GM18517 (cell line): ENCODE measurements around the gene PHACTR4.
"Not testable (repeated sequence)": the region's sequence is repeated elsewhere in the genome, so short reads cannot be mapped to it uniquely, and the experiment has no call there.

Experiments
- ATAC-seq: cut with Tn5 transposase; IDR thresholded peaks from one replicate; pipeline ENCODE4 v1.9.1; 2021; ENCODE audit warnings: mild to moderate bottlenecking, moderate library complexity; ENCODE audit not compliant: unreplicated experiment

Gene PHACTR4

DNA sequence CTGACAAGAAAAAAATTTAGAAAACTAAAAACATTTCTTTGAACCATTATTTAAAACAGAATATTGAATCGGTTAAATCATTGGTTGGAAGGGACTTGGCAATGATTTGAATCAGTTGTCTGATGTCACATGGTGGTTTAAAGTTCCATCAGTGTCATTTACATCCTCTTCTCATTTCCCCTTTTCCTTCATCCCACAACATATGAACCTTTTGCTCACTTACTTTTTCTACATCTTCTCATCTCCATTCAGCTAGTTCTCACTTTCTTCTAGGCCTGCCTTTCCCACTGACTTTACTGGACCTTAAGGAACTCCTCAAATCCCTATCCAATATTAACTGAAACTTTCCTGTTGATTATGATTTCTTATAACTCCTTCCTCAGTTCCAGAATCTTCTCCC lies 58.5 kb downstream of the PHACTR4 start:
- no peak for ATAC-seq

DNA sequence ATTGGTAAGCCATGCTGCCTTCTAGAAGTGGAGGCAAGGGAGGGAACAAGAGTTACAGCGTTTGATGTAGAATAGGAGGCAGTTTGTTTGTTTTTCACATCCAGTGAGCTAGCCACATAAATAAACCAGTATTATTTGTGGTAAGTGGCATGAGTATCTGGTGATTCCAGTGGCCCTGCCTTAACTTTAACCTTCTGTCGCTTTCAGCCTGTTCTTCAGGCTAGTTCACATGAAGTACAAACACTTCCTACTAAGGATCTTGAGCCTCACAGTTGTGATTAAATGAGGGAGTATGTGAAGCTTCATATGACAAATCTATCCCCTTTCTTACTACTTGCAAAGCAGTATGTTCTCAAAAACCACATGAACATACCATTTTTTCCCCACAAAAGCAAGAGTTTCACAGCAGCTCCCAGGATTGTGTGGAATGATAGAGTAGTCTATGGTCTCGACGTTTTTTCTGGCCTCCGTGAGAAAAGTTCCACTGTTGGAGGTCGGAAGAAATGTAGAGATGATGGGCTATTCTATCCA lies 59.5 kb downstream of the PHACTR4 start:
- ATAC-seq: no peak

GRCh38 chr1:28436211-28436769 lies 66.8 kb downstream of the PHACTR4 start:
- ATAC-seq: no peak

DNA sequence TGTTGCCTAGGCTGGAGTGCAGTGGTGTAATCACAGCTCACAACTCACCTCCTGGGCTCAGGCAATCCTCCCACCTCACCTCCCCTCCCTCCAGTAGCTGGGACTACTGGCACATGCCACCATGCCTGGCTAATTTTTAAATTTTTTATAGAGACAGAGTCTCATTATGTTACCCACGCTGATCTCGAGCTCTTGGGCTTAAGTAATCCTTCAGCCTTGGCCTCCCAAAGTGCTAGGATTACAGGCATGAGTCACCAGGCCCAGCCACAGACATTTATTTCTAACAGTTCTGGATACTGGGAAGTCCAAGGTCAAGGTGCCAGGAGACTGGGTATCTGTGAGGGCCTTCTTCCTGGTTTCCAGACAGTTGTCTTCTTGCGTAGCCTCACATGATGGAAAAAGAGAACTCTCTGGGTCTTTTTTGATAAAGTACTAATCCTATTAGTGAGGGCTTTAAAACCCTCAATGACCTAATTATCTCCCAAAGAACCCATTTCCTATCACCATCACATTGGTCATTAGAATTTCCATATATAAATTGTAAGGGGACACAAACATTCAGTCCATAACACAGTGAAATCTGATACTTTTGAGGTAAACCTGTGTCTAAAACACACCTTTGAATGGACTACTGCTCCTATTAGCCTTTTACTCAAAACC lies 67.9 kb downstream of the PHACTR4 start:
- no peak for ATAC-seq

- ATAC-seq: no peak
Observed at GRCh38 chr1:28437924-28438699, 68.6 kb downstream of the PHACTR4 start.

DNA sequence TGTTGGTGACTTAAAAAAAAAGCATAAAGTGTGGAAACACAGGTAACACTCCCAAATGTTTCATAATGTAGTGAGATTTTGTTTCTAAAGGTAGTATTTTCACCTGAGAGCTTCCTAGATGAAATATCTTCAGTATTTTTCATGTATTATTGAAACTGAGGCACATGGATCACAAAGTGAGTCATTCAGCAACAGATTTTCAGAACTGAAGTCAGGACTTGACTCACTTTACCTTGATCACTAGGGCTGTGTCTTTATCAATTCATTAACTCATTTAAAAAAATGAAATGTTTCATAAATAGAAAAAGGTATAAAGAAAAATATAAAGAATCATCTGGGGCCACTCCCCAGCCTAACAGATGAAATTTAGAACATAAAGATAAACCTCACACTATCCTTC lies 69.8 kb downstream of the PHACTR4 start:
- ATAC-seq: no peak

- ATAC-seq: no peak
Observed at GRCh38 chr1:28441674-28442073, 72.1 kb downstream of the PHACTR4 start.

DNA sequence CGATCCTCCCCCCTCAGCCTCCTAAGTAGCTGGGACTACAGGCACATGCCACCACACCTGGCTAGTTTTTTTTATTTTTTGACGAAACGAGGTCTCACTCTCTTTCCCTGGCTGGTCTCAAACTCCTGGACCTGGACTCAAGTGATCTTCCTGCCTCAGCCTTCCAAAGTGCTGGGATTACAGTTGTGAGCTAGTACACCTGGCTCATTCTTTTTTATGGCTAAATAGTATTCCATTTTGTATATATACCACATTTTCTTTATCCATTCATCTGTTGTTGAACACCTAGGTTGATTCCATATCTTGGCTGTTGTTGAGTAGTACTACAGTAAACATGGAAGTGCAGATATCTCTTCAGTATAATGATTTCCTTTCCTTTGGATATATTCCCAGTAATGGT lies 74.0 kb downstream of the PHACTR4 start:
- ATAC-seq: no peak

GRCh38 chr1:28447679-28448078 lies 78.1 kb downstream of the PHACTR4 start:
- no peak for ATAC-seq

GRCh38 chr1:28448094-28448611 lies 78.6 kb downstream of the PHACTR4 start:
- ATAC-seq: not testable (repeated sequence)

GRCh38 chr1:28449904-28450303 lies 80.4 kb downstream of the PHACTR4 start:
- no peak for ATAC-seq

DNA sequence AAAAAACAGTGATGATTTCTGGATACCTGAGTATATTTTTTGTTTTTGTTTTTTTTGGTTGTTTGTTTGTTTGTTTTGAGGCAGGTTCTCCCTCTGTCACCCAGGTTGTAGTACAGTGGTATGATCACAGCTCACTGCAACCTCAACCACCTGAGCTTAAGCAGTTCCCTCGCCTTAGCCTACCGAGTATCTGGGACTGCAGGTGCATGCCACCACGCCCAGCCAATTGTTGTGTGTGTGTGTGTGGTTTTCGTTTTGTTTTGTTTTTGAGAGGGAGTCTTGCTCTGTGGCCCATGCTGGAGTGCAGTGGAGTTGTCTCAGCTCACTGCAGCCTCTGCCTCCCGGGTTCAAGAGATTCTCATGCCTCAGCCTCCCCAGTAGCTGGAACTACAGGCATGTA lies 81.0 kb downstream of the PHACTR4 start:
- no peak for ATAC-seq

DNA sequence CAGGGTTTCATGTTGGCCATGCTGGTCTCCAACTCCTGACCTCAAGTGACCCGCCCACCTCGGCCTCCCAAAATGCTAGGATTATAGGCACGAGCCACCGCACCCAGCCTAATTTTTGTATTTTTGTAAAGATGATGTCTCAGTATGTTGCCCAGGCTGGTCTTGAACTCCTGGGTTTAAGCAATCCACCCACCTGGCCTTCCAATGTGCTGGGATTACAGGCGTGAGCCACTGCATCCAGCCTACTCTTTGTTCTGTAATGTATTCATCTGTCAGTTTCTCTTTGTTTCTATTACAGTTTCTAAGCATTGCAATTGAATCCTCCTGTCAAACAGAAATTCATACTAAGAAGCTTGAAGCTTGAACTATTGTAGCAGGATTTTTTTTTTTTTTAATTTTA lies 81.5 kb downstream of the PHACTR4 start:
- ATAC-seq: no peak

DNA sequence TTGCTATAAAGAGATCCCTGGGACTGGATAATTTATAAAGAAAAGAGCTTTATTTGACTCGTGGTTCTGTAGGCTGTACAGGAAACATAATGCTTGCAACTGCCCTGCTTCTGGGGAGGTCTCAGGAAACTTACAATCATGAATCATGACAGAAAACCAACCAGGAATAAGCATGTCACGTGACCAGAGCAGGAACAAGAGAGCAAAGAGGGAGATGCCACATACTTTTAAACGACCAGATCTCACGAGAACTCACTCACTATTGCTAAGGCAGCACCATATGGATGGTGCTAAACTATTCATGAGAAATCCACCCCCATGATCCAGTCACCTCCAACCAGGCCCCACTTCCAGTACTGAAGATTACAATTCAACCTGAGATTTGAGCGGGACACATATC lies 86.5 kb downstream of the PHACTR4 start:
- ATAC-seq: no peak

DNA sequence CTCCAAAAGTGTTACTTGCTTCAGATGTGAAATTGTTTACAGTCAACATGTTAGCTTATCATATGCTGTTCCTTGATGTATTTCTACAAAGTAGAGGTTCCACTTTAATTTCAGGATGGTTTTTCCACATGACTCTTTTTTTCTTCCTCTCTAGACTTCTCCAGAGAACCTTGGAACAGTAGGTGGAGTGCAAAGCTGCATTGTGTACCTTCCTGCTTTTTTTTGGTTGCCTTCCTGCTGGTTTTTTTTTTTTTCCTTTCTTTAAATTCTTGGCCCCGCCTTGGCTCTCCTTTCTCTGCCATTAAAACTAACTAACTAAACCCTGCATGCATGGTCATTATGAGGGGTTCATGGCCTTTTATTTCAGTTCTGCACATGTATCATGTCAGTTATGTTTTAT lies 88.1 kb downstream of the PHACTR4 start:
- ATAC-seq: no peak

GRCh38 chr1:28458237-28459228 lies 89.0 kb downstream of the PHACTR4 start:
- no peak for ATAC-seq

DNA sequence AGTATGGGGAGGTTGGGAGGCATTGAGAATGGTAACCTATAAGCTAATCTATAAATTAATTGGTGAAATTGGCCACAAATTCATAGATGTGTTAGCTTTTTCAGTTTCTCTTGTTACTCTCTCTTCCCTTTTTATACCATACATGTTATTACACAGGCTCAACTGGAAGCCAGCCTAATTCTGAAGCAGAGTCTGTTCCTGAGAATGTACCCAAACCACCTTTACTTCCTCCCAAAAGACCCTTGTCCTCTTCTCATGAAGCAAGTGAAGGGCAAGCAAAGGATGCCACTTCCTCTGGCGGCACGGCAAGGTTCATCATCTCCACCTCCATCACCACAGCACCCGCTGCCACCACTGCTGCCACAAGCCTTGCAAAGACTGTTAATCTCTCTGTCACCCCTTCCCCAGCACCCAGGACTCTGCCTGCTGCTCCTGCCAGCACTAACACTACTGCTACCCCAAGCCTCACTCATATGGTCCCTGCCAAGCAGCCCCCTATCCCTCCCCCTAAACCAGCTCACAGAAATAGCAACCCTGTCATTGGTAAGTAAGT lies 96.8 kb downstream of the PHACTR4 start:
- no peak for ATAC-seq

GRCh38 chr1:28470146-28470545 lies 100.6 kb downstream of the PHACTR4 start:
- ATAC-seq: no peak

DNA sequence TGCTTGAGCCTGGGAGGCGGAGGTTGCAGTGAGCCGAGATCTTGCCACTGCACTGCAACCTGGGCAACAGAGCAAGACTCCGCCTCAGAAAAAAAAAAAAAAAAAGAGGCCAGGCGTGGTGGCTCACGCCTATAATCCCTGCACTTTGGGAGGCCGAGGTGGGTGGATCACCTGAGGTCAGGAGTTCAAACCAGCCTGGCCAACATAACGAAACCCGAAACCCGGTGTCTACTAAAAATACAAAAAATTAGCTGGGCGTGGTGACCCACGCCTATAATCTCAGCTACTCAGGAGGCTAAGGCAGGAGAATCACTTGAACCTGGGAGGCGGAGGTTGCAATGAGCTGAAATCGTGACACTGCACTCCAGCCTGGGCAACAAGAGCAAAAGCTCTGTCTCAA lies 110.0 kb downstream of the PHACTR4 start:
- ATAC-seq: not testable (repeated sequence)

- no peak for ATAC-seq
Observed at GRCh38 chr1:28480308-28480707, 110.8 kb downstream of the PHACTR4 start.
